OCI-LY3 (cell line): ENCODE measurements around the gene CHAF1A.

Experiments used
- H2AFZ ChIP-seq: fragments of 200-600, 300-600 bp; shearing (Covaris generic); 2 replicates; pipeline ENCODE4 v1.6.0; 2014; ENCODE audit warnings: antibody characterized with exemption, low read depth, low read length
- H3K27ac ChIP-seq: fragments of 200-600, 300-600 bp; sonication (generic); 2 replicates; pipeline ENCODE4 v1.5.1; 2014; ENCODE audit warnings: mild to moderate bottlenecking, low read length, moderate library complexity, mixed read lengths
- H3K27me3 ChIP-seq: fragments of 200-600, 300-600 bp; sonication (generic); 2 replicates; pipeline ENCODE4 v1.6.1; 2014; ENCODE audit warnings: low read depth, low read length, mixed read lengths
- H3K36me3 ChIP-seq: fragments of 200-600, 300-600 bp; sonication (generic); replicated peaks from 2 replicates; pipeline ENCODE3; 2014; ENCODE audit warnings: low read depth, low read length, mixed read lengths
- H3K4me1 ChIP-seq: fragments of 300-600, 200-600 bp; sonication (generic); 2 replicates; pipeline ENCODE4 v1.6.1; 2014; ENCODE audit warnings: low read length, mixed read lengths
- H3K4me2 ChIP-seq: fragments of 200-600, 300-600 bp; sonication (generic); 2 replicates; pipeline ENCODE4 v1.6.1; 2014; ENCODE audit warnings: low read length, mixed read lengths
- H3K4me3 ChIP-seq: fragments of 300-600, 200-600 bp; sonication (generic); 2 replicates; pipeline ENCODE4 v1.5.1; 2014; ENCODE audit warnings: antibody characterized with exemption, mild to moderate bottlenecking, low read length, moderate library complexity
- H3K79me2 ChIP-seq: fragments of 300-600, 200-600 bp; shearing (Covaris generic); 2 replicates; pipeline ENCODE4 v1.6.1; 2014; ENCODE audit warnings: mild to moderate bottlenecking, low read length, mixed read lengths
- H3K9ac ChIP-seq: fragments of 300-600, 200-600 bp; shearing (Covaris generic); 2 replicates; pipeline ENCODE4 v1.6.0; 2014; ENCODE audit warnings: mild to moderate bottlenecking, low read length, moderate library complexity
- H3K9me3 ChIP-seq: fragments of 200-600, 300-600 bp; shearing (Covaris generic); 2 replicates; pipeline ENCODE4 v1.6.1; 2014; ENCODE audit warnings: low read length, mixed read lengths; ENCODE audit not compliant: insufficient read depth
- H4K20me1 ChIP-seq: fragments of 200-600, 300-600 bp; sonication (generic); 2 replicates; pipeline ENCODE4 v1.6.1; 2016; ENCODE audit warnings: low read length, mixed read lengths; ENCODE audit not compliant: insufficient read depth
- EZH2phosphoT487 ChIP-seq: fragments of 200-600 bp; shearing (Covaris generic); IDR thresholded peaks from 2 replicates; pipeline ENCODE4 v1.6.1; 2018; ENCODE audit warnings: antibody characterized with exemption, mixed run types, low read depth
- TF ChIP-seq, protein P1 (sequence below): fragments of 200-600, 300-600 bp; sonication (generic); IDR thresholded peaks from 2 replicates; pipeline ENCODE4 v1.5.1; 2014; ENCODE audit warnings: antibody characterized with exemption, low read length, low read depth

The CHAF1A gene

DNA sequence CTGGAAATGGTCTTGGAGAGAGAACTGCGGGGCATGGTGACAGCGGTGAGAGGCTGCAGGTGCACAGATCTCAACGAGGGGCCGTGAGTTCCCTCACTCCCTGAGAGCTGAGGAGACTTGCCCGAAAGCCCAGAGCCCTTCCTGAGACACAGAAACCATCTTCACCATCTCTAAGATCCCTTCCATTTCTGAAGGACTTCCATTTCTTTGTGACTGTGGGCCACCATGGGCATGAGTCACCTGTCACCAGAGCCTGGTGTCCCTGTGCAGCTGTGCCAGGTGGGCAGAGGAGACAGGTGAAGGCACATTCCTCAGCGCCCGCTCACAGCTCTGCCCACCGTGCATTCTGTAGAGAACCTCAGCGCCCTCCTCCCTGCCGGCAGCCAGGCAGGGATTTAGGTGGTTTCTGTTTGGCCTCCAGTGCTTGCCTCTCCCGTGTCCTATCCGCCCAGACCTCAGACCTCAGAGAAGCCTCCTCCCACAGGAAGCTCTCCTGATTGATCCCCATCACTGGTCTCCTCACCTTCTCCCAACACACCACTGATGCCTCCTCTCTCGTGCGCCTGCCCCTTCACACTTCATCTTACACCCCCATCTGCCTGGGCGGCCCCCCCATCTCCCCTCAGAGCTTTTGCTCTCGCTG is 26.3 kb upstream of the CHAF1A start:
- Histone ChIP-seq H3K4me1 (peaks cover 60% of the 10 kb centered on the region), H2AFZ (no peak overlapping the region), H3K9ac (no peak overlapping the region), H3K9me3 (no peaks in the 10 kb centered on the region), H3K79me2 (peaks cover 95% of the 10 kb centered on the region), H3K27me3 (peaks cover 4% of the 10 kb centered on the region; the same call in 1 of the 2 replicates), H3K36me3 (peaks cover 6% of the 10 kb centered on the region), H4K20me1 (peaks cover 77% of the 10 kb centered on the region), H3K4me3 (peak overlapping the region; percentile 50), H3K27ac (no peak overlapping the region), H3K4me2 (peak overlapping the region; percentile 73)
- TF ChIP-seq EZH2phosphoT487: no peak

DNA sequence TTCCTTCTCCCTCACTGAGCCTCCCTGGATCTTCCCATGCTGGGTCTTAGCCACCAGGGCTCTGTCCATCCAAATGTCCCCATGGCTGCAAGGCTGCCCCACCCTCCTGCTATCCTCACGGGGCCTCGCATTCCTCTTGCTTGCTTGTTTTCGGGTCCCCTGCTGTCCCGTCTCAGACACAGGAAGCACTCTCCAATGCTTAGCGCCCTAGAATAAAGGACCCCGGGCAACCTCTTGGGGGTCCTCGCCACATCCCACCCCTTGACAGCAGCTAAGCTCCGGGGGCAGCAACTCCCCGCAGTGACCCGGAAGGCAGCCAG is 25.8 kb upstream of the CHAF1A start:
- peaks cover 80% of the 10 kb centered on the region for H4K20me1 ChIP-seq

DNA sequence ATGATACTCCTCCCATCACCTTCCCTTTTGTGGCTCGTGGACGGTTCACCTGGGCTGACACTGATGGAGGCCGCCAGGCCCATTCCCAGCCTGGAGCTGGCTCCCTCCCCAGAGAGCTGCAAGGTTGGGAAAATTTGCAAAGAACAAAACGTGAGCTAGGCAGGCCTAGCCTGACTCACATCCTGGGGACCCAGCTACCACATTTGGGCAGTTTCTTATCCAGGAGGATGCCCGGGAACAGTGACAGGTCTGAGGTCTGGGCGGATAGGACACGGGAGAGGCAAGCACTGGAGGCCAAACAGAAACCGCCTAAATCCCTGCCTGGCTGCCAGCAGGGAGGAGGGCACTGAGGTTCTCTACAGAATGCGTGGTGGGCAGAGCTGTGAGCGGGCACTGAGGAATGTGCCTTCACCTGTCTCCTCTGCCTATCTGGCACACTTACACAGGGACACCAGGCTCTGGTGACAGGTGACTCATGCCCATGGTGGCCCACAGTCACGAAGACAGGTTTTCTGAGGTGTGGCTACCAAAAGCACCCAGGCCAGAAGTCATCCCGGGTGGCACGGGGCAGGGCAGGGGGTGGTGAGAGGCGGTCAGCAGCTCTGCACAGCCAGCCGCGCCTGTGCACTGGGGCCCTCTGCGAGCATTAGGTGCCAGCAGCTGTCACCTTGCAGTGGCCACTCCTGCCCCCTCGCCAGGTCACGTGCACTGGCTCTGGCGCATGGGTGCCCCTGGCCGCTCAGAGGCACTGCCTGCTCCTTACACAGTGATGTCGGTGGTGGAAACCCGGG is 25.3 kb upstream of the CHAF1A start:
- peaks cover 58% of the 10 kb centered on the region for H3K4me1 ChIP-seq
- peaks cover 80% of the 10 kb centered on the region for H4K20me1 ChIP-seq
- no peak overlapping the region for H3K27ac ChIP-seq
- peaks cover 3% of the 10 kb centered on the region for H3K36me3 ChIP-seq
- H3K79me2 ChIP-seq: peaks cover 90% of the 10 kb centered on the region
- no peak overlapping the region for H3K4me3 ChIP-seq
- no peak overlapping the region for H3K9ac ChIP-seq
- no peaks in the 10 kb centered on the region for H3K9me3 ChIP-seq
- no peak overlapping the region for H2AFZ ChIP-seq
- TF ChIP-seq EZH2phosphoT487: no peak
- peak overlapping the region; percentile 73; the same call in 1 of the 2 replicates for H3K4me2 ChIP-seq
- H3K27me3 ChIP-seq: peaks cover 9% of the 10 kb centered on the region; the same call in 1 of the 2 replicates

More for the DNA sequence above, 25.8 kb upstream of the CHAF1A start:
- Histone ChIP-seq H3K27ac (no peak overlapping the region), H3K4me1 (peaks cover 60% of the 10 kb centered on the region), H3K9ac (no peak overlapping the region), H3K27me3 (peaks cover 7% of the 10 kb centered on the region; the same call in 1 of the 2 replicates), H2AFZ (no peak overlapping the region), H3K4me2 (peak overlapping the region; percentile 73), H3K79me2 (peaks cover 92% of the 10 kb centered on the region), H3K4me3 (peak overlapping the region; percentile 50; the same call in 1 of the 2 replicates), H3K36me3 (peaks cover 3% of the 10 kb centered on the region), H3K9me3 (no peaks in the 10 kb centered on the region)
- no peak for TF ChIP-seq EZH2phosphoT487
- TF ChIP-seq, protein P1, sequence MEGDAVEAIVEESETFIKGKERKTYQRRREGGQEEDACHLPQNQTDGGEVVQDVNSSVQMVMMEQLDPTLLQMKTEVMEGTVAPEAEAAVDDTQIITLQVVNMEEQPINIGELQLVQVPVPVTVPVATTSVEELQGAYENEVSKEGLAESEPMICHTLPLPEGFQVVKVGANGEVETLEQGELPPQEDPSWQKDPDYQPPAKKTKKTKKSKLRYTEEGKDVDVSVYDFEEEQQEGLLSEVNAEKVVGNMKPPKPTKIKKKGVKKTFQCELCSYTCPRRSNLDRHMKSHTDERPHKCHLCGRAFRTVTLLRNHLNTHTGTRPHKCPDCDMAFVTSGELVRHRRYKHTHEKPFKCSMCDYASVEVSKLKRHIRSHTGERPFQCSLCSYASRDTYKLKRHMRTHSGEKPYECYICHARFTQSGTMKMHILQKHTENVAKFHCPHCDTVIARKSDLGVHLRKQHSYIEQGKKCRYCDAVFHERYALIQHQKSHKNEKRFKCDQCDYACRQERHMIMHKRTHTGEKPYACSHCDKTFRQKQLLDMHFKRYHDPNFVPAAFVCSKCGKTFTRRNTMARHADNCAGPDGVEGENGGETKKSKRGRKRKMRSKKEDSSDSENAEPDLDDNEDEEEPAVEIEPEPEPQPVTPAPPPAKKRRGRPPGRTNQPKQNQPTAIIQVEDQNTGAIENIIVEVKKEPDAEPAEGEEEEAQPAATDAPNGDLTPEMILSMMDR: no peak

DNA sequence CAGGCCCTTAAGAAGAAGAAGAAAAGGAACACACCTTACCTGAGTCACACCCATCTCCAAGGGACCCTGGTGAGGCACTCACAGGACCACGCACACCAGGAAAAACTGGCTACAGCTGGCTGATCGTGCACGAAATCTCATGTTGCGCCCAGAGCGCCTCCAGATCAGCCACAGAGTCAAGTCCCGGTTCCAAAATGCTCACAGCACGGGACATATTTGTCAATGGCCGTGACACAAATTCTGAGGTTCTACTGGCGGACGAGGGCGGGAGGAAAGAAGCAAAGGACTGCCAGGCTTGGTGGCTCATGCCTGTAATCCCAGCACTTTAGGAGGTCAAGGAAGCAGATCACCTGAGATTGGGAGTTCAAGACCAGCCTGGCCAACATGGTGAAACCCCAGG is 23.6 kb upstream of the CHAF1A start:
- H3K9me3 ChIP-seq: no peaks in the 10 kb centered on the region
- TF ChIP-seq EZH2phosphoT487: no peak
- TF ChIP-seq, protein P1: no peak
- no peak overlapping the region for H3K27ac ChIP-seq
- H3K4me3 ChIP-seq: peak overlapping the region; percentile 66
- no peak overlapping the region for H3K9ac ChIP-seq
- H4K20me1 ChIP-seq: peaks cover 84% of the 10 kb centered on the region
- peak overlapping the region; percentile 98 for H3K4me2 ChIP-seq
- peaks cover 9% of the 10 kb centered on the region; the same call in 1 of the 2 replicates for H3K27me3 ChIP-seq
- H3K79me2 ChIP-seq: peaks cover 84% of the 10 kb centered on the region
- H3K36me3 ChIP-seq: peaks cover 13% of the 10 kb centered on the region
- H3K4me1 ChIP-seq: peaks cover 61% of the 10 kb centered on the region
- H2AFZ ChIP-seq: no peak overlapping the region
